ENCODE results near the gene SLC44A3.
A peak's percentile ranks its signal among the peaks of the same experiment; 100 is the strongest.

SLC44A3 gene

GRCh38 chr1:94874423-94874822 lies 54.3 kb downstream of the SLC44A3 start:
- DNase-seq (ENCODE audit: low read depth) = no peak

GRCh38 chr1:94875794-94876193 lies 55.6 kb downstream of the SLC44A3 start:
- no peak for DNase-seq (ENCODE audit: low read depth)

- DNase-seq (ENCODE audit: low read depth) = no peak
Observed at GRCh38 chr1:94876362-94876761, 56.2 kb downstream of the SLC44A3 start.

- no peak for DNase-seq (ENCODE audit: low read depth)
Observed at GRCh38 chr1:94878329-94878728, 58.2 kb downstream of the SLC44A3 start.

- DNase-seq (ENCODE audit: low read depth) = no peak
Observed at GRCh38 chr1:94883691-94884090, 63.5 kb downstream of the SLC44A3 start.

GRCh38 chr1:94884106-94884505 lies 63.9 kb downstream of the SLC44A3 start:
- peak; percentile 32 for DNase-seq (ENCODE audit: low read depth)

- DNase-seq (ENCODE audit: low read depth) = no peak
Observed at GRCh38 chr1:94884507-94884906, 64.3 kb downstream of the SLC44A3 start.

- DNase-seq (ENCODE audit: low read depth) = no peak
Observed at GRCh38 chr1:94886361-94886760, 66.2 kb downstream of the SLC44A3 start.

GRCh38 chr1:94887106-94887505 lies 66.9 kb downstream of the SLC44A3 start:
- DNase-seq (ENCODE audit: low read depth) = no peak

- DNase-seq (ENCODE audit: low read depth) = no peak
Observed at GRCh38 chr1:94887603-94888171, 67.5 kb downstream of the SLC44A3 start.

GRCh38 chr1:94888201-94888600 lies 68.0 kb downstream of the SLC44A3 start:
- DNase-seq (ENCODE audit: low read depth) = no peak

GRCh38 chr1:94892604-94893254 lies 72.6 kb downstream of the SLC44A3 start:
- DNase-seq (ENCODE audit: low read depth) = no peak

GRCh38 chr1:94894630-94895029 lies 74.5 kb downstream of the SLC44A3 start:
- DNase-seq (ENCODE audit: low read depth) = no peak

GRCh38 chr1:94895518-94895917 lies 75.4 kb downstream of the SLC44A3 start:
- DNase-seq (ENCODE audit: low read depth) = no peak

- DNase-seq (ENCODE audit: low read depth) = no peak
Observed at GRCh38 chr1:94898491-94899385, 78.6 kb downstream of the SLC44A3 start.

- no peak for DNase-seq (ENCODE audit: low read depth)
Observed at GRCh38 chr1:94899756-94900155, 79.6 kb downstream of the SLC44A3 start.

GRCh38 chr1:94901841-94902240 lies 81.7 kb downstream of the SLC44A3 start:
- no peak for DNase-seq (ENCODE audit: low read depth)

GRCh38 chr1:94903280-94904009 lies 83.3 kb downstream of the SLC44A3 start:
- no peak for DNase-seq (ENCODE audit: low read depth)

- no peak for DNase-seq (ENCODE audit: low read depth)
Observed at GRCh38 chr1:94905207-94905606, 85.0 kb downstream of the SLC44A3 start.

- DNase-seq (ENCODE audit: low read depth) = no peak
Observed at GRCh38 chr1:94906382-94906781, 86.2 kb downstream of the SLC44A3 start.

- DNase-seq (ENCODE audit: low read depth) = no peak
Observed at GRCh38 chr1:94907136-94907535, 87.0 kb downstream of the SLC44A3 start.

GRCh38 chr1:94908190-94908589 lies 88.0 kb downstream of the SLC44A3 start:
- DNase-seq (ENCODE audit: low read depth) = no peak

Data from HS-5 (cell line).